Hepatocyte (in vitro differentiated cells): ENCODE measurements around the gene PIK3R6. TPM values are rescaled to one million over a fixed set of nuclear protein-coding genes. Genes with fewer than 3 reads are reported as not detected.
A peak's percentile ranks its signal among the peaks of the same experiment; 100 is the strongest.

Experiments
- DNase-seq: peaks from one replicate; pipeline ENCODE4 v3.0.0-alpha.2; 2016; ENCODE audit warnings: low spot score
- H2AFZ ChIP-seq: fragments of 200-600 bp; sonication (generic); 2 replicates; pipeline ENCODE4 v1.6.0; 2016; ENCODE audit warnings: antibody characterized with exemption, mild to moderate bottlenecking
- H3K27ac ChIP-seq: fragments of 200-600 bp; sonication (generic); 2 replicates; pipeline ENCODE4 v1.5.1; 2016; ENCODE audit warnings: mild to moderate bottlenecking
- H3K27me3 ChIP-seq: fragments of 200-600 bp; sonication (generic); 2 replicates; pipeline ENCODE4 v1.6.1; 2016
- H3K36me3 ChIP-seq: fragments of 200-600 bp; sonication (generic); replicated peaks from 2 replicates; pipeline ENCODE4 v1.5.1; 2016; ENCODE audit warnings: low read depth; ENCODE audit not compliant: insufficient read depth
- H3K4me1 ChIP-seq: fragments of 200-600 bp; sonication (generic); 2 replicates; pipeline ENCODE4 v1.5.1; 2016; ENCODE audit warnings: mild to moderate bottlenecking, moderate library complexity; ENCODE audit not compliant: insufficient read depth
- H3K4me2 ChIP-seq: fragments of 200-600 bp; sonication (generic); 2 replicates; pipeline ENCODE4 v1.6.0; 2016
- H3K4me3 ChIP-seq: fragments of 200-600 bp; sonication (generic); 2 replicates; pipeline ENCODE4 v1.5.1; 2016; ENCODE audit warnings: mild to moderate bottlenecking
- H3K79me2 ChIP-seq: fragments of 200-600 bp; sonication (generic); 2 replicates; pipeline ENCODE4 v1.6.0; 2017; ENCODE audit warnings: mild to moderate bottlenecking
- H3K9me2 ChIP-seq: fragments of 200-600 bp; sonication (generic); replicated peaks from 2 replicates; pipeline ENCODE4 v1.6.0; 2017; ENCODE audit warnings: mild to moderate bottlenecking; ENCODE audit not compliant: insufficient read depth
- H3K9me3 ChIP-seq: fragments of 200-600 bp; sonication (generic); 2 replicates; pipeline ENCODE4 v1.5.1; 2016; ENCODE audit warnings: low read depth, mild to moderate bottlenecking
- H4K20me1 ChIP-seq: fragments of 200-600 bp; sonication (generic); 2 replicates; pipeline ENCODE4 v1.6.0; 2016; ENCODE audit warnings: mild to moderate bottlenecking; ENCODE audit not compliant: insufficient read depth, poor library complexity, severe bottlenecking
- CTCF ChIP-seq: fragments of 200-600 bp; sonication (generic); IDR thresholded peaks from 2 replicates; pipeline ENCODE4 v1.5.1; 2016; ENCODE audit warnings: antibody characterized with exemption, mild to moderate bottlenecking; ENCODE audit not compliant: poor library complexity
- EZH2 ChIP-seq: fragments of 200-600 bp; sonication (generic); IDR thresholded peaks from 2 replicates; pipeline ENCODE4 v1.6.1; 2016; ENCODE audit warnings: antibody characterized with exemption, mild to moderate bottlenecking, borderline replicate concordance
- EZH2phosphoT487 ChIP-seq: fragments of 200-600 bp; sonication (generic); IDR thresholded peaks from one replicate; pipeline ENCODE4 v1.6.1; 2018; ENCODE audit warnings: antibody characterized with exemption, mild to moderate bottlenecking, low read depth, moderate library complexity; ENCODE audit not compliant: unreplicated experiment, severe bottlenecking
- WGBS: methylation state at CpG from one replicate; pipeline ENCODE4 v1.1.6; 2016; ENCODE audit warnings: low lambda C conversion rate; ENCODE audit errors: missing lambda C conversion rate; 5-methylcytosine and 5-hydroxymethylcytosine counted together
- polyA plus RNA-seq: library from polyadenylated mRNA; unstranded; fragments of >200 nt; fragmentation: Nextera tagmentation; extraction: Ambion mirVana; gene quantifications from 2 replicates; pipeline ENCODE4 v1.2.1, GENCODE V29; 2016
- total RNA-seq: library from RNA; depleted of rRNA; stranded (reverse); fragments of >200 nt; gene quantifications from 2 replicates; pipeline ENCODE4 v1.2.3, GENCODE V29; 2014

PIK3R6 gene
- total and polyA plus RNA-seq, 2 experiments from 2014 or later = 0.07 to 0.10 TPM

- DNase-seq = no peak
- Histone ChIP-seq H3K4me1 (no peaks in the 10 kb centered on the region), H3K36me3 (no peaks in the 10 kb centered on the region), H3K9me2 (no peaks in the 10 kb centered on the region), H3K9me3 (no peaks in the 10 kb centered on the region), H3K79me2 (no peaks in the 10 kb centered on the region), H3K4me2 (no peak overlapping the region), H3K27me3 (peaks cover 5% of the 10 kb centered on the region), H3K27ac (no peak overlapping the region), H4K20me1 (no peaks in the 10 kb centered on the region), H3K4me3 (no peak overlapping the region), H2AFZ (no peak overlapping the region)
- TF ChIP-seq EZH2 (no peak), CTCF (no peak), EZH2phosphoT487 (no peak)
- 62% methylated on average over 8 of the region's 8 CpGs for WGBS
Observed at GRCh38 chr17:8888704-8889302, 21.3 kb upstream of the PIK3R6 start.

GRCh38 chr17:8887834-8888703 is 20.6 kb upstream of the PIK3R6 start:
- Histone ChIP-seq H3K4me3 (no peak overlapping the region), H3K4me1 (no peaks in the 10 kb centered on the region), H3K27me3 (peaks cover 5% of the 10 kb centered on the region), H3K79me2 (no peaks in the 10 kb centered on the region), H3K27ac (no peak overlapping the region), H3K9me2 (no peaks in the 10 kb centered on the region), H3K9me3 (no peaks in the 10 kb centered on the region), H3K4me2 (no peak overlapping the region), H2AFZ (no peak overlapping the region), H3K36me3 (no peaks in the 10 kb centered on the region), H4K20me1 (no peaks in the 10 kb centered on the region)
- 64% methylated on average over 36 of the region's 39 CpGs for WGBS
- DNase-seq = peak; percentile 73
- TF ChIP-seq EZH2 = no peak
- peak; percentile 47 for TF ChIP-seq CTCF

- H3K27me3 ChIP-seq = peaks cover 3% of the 10 kb centered on the region
- H3K27ac ChIP-seq = no peak overlapping the region
- WGBS = 96% methylated on average over 11 of the region's 11 CpGs
- H3K9me3 ChIP-seq = no peaks in the 10 kb centered on the region
- no peak overlapping the region for H2AFZ ChIP-seq
- no peak for TF ChIP-seq EZH2phosphoT487
- no peak for TF ChIP-seq EZH2
- no peak for TF ChIP-seq CTCF
- no peak overlapping the region for H3K4me3 ChIP-seq
- no peak overlapping the region for H3K4me2 ChIP-seq
- H3K36me3 ChIP-seq = no peaks in the 10 kb centered on the region
- no peaks in the 10 kb centered on the region for H4K20me1 ChIP-seq
- H3K79me2 ChIP-seq = no peaks in the 10 kb centered on the region
- H3K9me2 ChIP-seq = no peaks in the 10 kb centered on the region
- H3K4me1 ChIP-seq = no peaks in the 10 kb centered on the region
- no peak for DNase-seq
Observed at GRCh38 chr17:8887301-8887700, 19.8 kb upstream of the PIK3R6 start.
